Stimulated activated CD4-positive, alpha-beta T cell treated with anti-CD3 and anti-CD28 coated beads, TNF-alpha, amount 100 ng/mL, for 4 hours (primary cell): ENCODE results near the gene RPH3AL.
"Not testable (repeated sequence)": the region's sequence is repeated elsewhere in the genome, so short reads cannot be mapped to it uniquely, and the experiment has no call there.

Experiments
- DNase-seq, 3 experiments: peaks; one replicate each; pipeline ENCODE4 v3.0.0-alpha.2; 2020; ENCODE audit warnings: low read depth in 3 of 3

Gene RPH3AL

GRCh38 chr17:282000-282911, 70.4 kb downstream of the RPH3AL start:
- no peak for DNase-seq

GRCh38 chr17:281365-281999, 71.1 kb downstream of the RPH3AL start:
- DNase-seq: no peak

- DNase-seq: no peak
These were observed 71.7 kb downstream of the RPH3AL start for GRCh38 chr17:280901-281300.

GRCh38 chr17:280216-280615, 72.4 kb downstream of the RPH3AL start:
- no peak for DNase-seq

GRCh38 chr17:279776-280175, 72.8 kb downstream of the RPH3AL start:
- no peak for DNase-seq

GRCh38 chr17:279331-279730, 73.3 kb downstream of the RPH3AL start:
- no peak for DNase-seq

GRCh38 chr17:278676-279059, 73.9 kb downstream of the RPH3AL start:
- DNase-seq: no peak

- no peak for DNase-seq
These were observed 74.4 kb downstream of the RPH3AL start for GRCh38 chr17:278055-278675.

GRCh38 chr17:274902-275301, 77.7 kb downstream of the RPH3AL start:
- DNase-seq: no peak

GRCh38 chr17:273981-274832, 78.4 kb downstream of the RPH3AL start:
- DNase-seq: no peak

- DNase-seq: not testable (repeated sequence)
These were observed 79.8 kb downstream of the RPH3AL start for GRCh38 chr17:272856-273255.

GRCh38 chr17:271928-272623, 80.5 kb downstream of the RPH3AL start:
- DNase-seq: not testable (repeated sequence)

- DNase-seq: no peak
These were observed 82.7 kb downstream of the RPH3AL start for GRCh38 chr17:269616-270514.

GRCh38 chr17:266701-267667, 85.6 kb downstream of the RPH3AL start:
- DNase-seq: no peak

GRCh38 chr17:266219-266618, 86.4 kb downstream of the RPH3AL start:
- no peak for DNase-seq

- DNase-seq: no peak
These were observed 86.9 kb downstream of the RPH3AL start for GRCh38 chr17:265718-266117.

GRCh38 chr17:263773-264172, 88.8 kb downstream of the RPH3AL start:
- no peak for DNase-seq

- DNase-seq: no peak
These were observed 89.3 kb downstream of the RPH3AL start for GRCh38 chr17:263271-263670.

- no peak for DNase-seq
These were observed 91.0 kb downstream of the RPH3AL start for GRCh38 chr17:261635-262034.
